ENCODE measurements around the gene SLC52A1.

Gene SLC52A1

DNA sequence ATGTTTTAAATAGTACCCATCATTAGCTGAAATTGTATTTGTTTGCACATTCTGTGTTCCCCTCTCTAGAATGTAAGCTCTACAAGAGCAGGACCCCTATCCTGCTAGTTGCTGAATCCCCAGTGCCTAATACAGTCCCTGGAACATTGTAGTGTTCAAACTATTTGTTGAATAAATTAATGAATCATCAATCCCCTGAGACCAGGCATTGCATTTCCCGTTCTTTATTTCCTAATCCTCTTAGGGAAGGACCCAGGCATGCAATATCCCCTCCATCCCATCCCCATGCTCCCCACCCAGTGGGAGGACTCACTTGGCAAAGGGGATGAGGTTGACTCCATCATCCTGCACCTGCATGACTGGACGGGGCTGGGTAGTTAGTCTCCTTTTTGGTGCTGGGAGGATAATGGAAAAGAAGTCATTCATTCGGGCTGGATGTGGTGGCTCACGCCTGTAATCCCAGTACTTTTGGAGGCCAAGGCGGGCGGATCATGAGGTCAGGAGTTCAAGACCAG lies 41.1 kb downstream of the SLC52A1 start:
- H3K4me3 ChIP-seq (ENCODE audit: low read depth in 1 of 5, low read length in 5 of 5) = no peak overlapping the region
- H3K36me3 ChIP-seq (ENCODE audit: control insufficient read depth in 5 of 5, insufficient read depth in 5 of 5, low read length in 5 of 5) = no peaks in the 10 kb centered on the region
- no peak overlapping the region for H3K27ac ChIP-seq (ENCODE audit: low read depth, low read length)
- H3K9ac ChIP-seq (ENCODE audit: low read length in 5 of 5) = no peak overlapping the region
- H3K4me1 ChIP-seq (ENCODE audit: control insufficient read depth in 5 of 5, insufficient read depth in 5 of 5, low read length in 5 of 5) = peaks cover 3 to 19% (median 17%) of the 10 kb centered on the region in 5 donors
- H3K27me3 ChIP-seq (ENCODE audit: control insufficient read depth in 5 of 5, insufficient read depth in 4 of 5, low read length in 5 of 5) = no peaks in the 10 kb centered on the region
- no peaks in the 10 kb centered on the region for H3K9me3 ChIP-seq (ENCODE audit: control insufficient read depth in 5 of 5, low read length in 5 of 5)

DNA sequence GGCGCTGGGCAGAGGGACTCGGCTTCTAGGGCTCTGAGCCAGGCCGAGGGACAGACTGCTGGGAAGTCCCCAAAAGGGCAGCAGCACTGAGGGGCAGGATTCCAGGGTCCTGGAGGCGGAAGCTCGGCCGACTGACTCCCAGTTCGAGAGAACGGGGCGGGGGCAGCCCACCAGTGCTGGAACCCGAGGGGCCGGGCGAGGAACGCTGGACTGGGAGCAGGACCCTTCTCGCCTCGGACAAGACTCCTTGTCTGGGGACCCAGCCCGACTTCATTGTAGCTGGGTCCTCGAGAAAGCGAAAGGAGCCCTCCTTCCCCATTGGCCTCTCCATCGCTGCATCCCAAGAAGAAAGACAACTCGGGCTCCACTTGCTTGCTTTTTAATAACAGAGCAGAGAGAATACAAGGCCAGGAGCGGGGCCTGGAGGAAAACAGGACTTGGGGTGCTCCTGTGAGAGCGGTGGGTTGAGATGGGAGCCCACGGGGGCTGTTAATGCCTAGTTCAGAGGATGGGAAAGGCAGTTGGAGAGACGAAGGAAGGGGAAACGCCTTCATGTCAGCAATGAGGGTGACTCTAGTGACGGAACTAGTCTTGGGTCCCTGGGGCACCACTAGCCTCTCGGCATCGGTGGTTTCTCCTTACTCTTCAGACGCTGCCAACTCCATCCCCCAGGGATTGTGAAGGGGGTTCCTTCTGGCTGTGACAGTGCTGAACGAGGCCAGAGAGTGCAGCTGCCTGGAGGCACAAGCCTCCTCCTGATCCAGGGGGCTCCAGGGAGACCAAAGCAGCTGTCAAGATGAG lies 47.3 kb downstream of the SLC52A1 start:
- Histone ChIP-seq H3K9me3 (ENCODE audit: control insufficient read depth in 5 of 5, low read length in 5 of 5) (no peaks in the 10 kb centered on the region), H3K4me1 (ENCODE audit: control insufficient read depth in 5 of 5, insufficient read depth in 5 of 5, low read length in 5 of 5) (peaks cover 4 to 31% (median 26%) of the 10 kb centered on the region in 5 donors), H3K4me3 (ENCODE audit: low read depth in 1 of 5, low read length in 5 of 5) (peak overlapping the region; percentile 85 to 94 (median 91)), H3K27me3 (ENCODE audit: control insufficient read depth in 5 of 5, insufficient read depth in 4 of 5, low read length in 5 of 5) (no peaks in the 10 kb centered on the region), H3K36me3 (ENCODE audit: control insufficient read depth in 5 of 5, insufficient read depth in 5 of 5, low read length in 5 of 5) (peaks cover 0 to 11% (median 6%) of the 10 kb centered on the region in 5 donors), H3K9ac (ENCODE audit: low read length in 5 of 5) (peak overlapping the region; percentile 32 to 95 (median 87)), H3K27ac (ENCODE audit: low read depth, low read length) (peak overlapping the region; percentile 97)

DNA sequence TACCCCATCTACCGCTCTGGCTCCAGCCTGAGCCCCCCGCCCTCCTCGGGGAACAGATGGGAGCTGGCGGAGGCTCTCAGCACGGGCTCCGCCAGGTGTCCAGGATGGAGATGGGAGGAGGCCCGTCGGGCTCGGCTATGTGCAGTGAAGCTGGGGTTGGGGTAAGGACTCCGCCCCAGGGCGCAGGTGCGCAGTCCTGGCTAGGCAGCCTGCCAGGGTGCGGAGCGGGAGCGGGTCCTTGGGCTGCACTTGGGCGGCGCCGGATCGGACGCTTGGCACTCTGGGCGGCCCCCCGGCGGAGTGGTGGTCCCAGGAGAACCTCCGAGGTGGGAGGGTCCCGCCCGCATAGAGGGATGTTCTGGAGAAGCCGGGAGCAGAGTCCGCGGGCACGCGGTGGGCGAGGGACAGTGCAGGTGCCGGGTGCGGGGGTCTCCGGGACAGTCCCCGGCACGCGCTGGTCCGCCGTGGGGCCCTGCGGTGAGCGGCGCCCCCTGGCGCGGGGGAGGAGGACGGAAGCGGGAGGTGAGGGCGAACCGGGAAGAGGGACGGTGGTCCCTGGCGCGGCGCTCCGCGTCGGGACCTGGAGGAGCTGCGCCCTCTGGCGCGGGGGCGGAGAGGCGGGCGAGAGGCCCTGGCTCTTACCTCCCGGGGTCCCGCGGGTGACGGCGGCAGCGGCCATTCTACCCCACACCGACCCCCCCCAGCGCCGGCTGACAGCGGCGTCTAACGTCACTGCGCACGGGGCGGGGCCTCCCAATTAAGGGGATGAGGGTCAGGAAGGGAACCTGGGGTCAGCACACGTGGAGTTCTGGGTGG lies 48.1 kb downstream of the SLC52A1 start, which contains the start of gene CAMTA2:
Gene CAMTA2, minus strand, starts transcription at position 725 of the 816 bp plus-strand sequence. CDS start 1,453 bp downstream, outside the sequence.
- no peaks in the 10 kb centered on the region for H3K27me3 ChIP-seq (ENCODE audit: control insufficient read depth in 5 of 5, insufficient read depth in 4 of 5, low read length in 5 of 5)
- no peaks in the 10 kb centered on the region for H3K9me3 ChIP-seq (ENCODE audit: control insufficient read depth in 5 of 5, low read length in 5 of 5)
- H3K36me3 ChIP-seq (ENCODE audit: control insufficient read depth in 5 of 5, insufficient read depth in 5 of 5, low read length in 5 of 5) = peaks cover 0 to 19% (median 14%) of the 10 kb centered on the region in 5 donors
- peak within 1 kb of the TSS; percentile 43 to 95 (median 87) for H3K9ac ChIP-seq (ENCODE audit: low read length in 5 of 5)
- H3K4me1 ChIP-seq (ENCODE audit: control insufficient read depth in 5 of 5, insufficient read depth in 5 of 5, low read length in 5 of 5) = peaks cover 4 to 31% (median 26%) of the 10 kb centered on the region in 5 donors
- peak within 1 kb of the TSS; percentile 85 to 94 (median 91) for H3K4me3 ChIP-seq (ENCODE audit: low read depth in 1 of 5, low read length in 5 of 5)
- H3K27ac ChIP-seq (ENCODE audit: low read depth, low read length) = peak within 1 kb of the TSS; percentile 97

DNA sequence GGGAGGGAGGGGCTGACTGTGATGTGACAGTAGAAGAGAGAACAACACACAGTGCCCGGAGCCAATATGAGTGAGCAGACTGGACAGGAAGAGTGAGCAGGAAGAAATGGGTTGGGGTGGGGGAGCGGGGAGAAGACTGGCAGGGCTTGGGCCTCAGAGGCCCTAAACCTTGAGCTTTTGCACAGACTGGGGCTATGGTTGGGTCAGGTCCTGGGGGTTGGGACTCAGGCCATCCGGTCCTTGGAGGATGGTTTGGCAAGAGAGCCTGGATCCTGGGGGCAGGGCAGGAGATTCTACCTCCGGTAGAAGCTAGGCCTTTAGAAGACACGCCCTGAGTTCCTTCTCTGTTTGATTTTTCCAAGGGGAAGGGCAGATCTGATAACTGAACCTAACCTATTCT lies 48.8 kb downstream of the SLC52A1 start:
- H3K27me3 ChIP-seq (ENCODE audit: control insufficient read depth in 5 of 5, insufficient read depth in 4 of 5, low read length in 5 of 5) = no peaks in the 10 kb centered on the region
- H3K36me3 ChIP-seq (ENCODE audit: control insufficient read depth in 5 of 5, insufficient read depth in 5 of 5, low read length in 5 of 5) = peaks cover 0 to 26% (median 20%) of the 10 kb centered on the region in 5 donors
- peak overlapping the region; percentile 70 to 91 (median 88) for H3K4me3 ChIP-seq (ENCODE audit: low read depth in 1 of 5, low read length in 5 of 5)
- peak overlapping the region; percentile 43 to 95 (median 87) for H3K9ac ChIP-seq (ENCODE audit: low read length in 5 of 5)
- H3K9me3 ChIP-seq (ENCODE audit: control insufficient read depth in 5 of 5, low read length in 5 of 5) = no peaks in the 10 kb centered on the region
- H3K4me1 ChIP-seq (ENCODE audit: control insufficient read depth in 5 of 5, insufficient read depth in 5 of 5, low read length in 5 of 5) = peaks cover 4 to 31% (median 26%) of the 10 kb centered on the region in 5 donors
- H3K27ac ChIP-seq (ENCODE audit: low read depth, low read length) = peak overlapping the region; percentile 97
